ENCODE measurements around the gene CFAP57. TPM values are rescaled to one million over a fixed set of nuclear protein-coding genes. Genes with fewer than 3 reads are reported as not detected.
A peak's percentile ranks its signal among the peaks of the same experiment; 100 is the strongest.

Gene CFAP57
- total and polyA plus RNA-seq, 9 of the 15 experiments (the other 6 are each of a cell fraction or from before 2014, with no cell fraction given), result 0.04 to 0.22 (median 0.07) TPM; not detected in 3

GRCh38 chr1:43171876-43172526, at the start of gene CFAP57, which contains the start of gene EBNA1BP2 (continued):
- TF ChIP-seq ARID1B (IDR thresholded peaks at IDR 0.05) (no peak), TCF7L2 (IDR thresholded peaks at IDR 0.05; ENCODE audit: low read depth, low read length) (no peak), E4F1 (CRISPR knock-in tag; IDR thresholded peaks at IDR 0.05; ENCODE audit: borderline replicate concordance) (no peak), GTF2E2 (tag; IDR thresholded peaks at IDR 0.05) (peak; percentile 70; the same call in 1 of the 2 replicates), KDM4B (IDR thresholded peaks at IDR 0.05; ENCODE audit: borderline replicate concordance in 2 of 2, low read depth in 1 of 2) (peak in 1 of 2 experiments; percentile 82; a peak in 1 of 4 replicates), ZNF232 (CRISPR knock-in tag; IDR thresholded peaks at IDR 0.05) (no peak), KDM1A (IDR thresholded peaks at IDR 0.05) (peak in 1 of 2 experiments; percentile 80; a peak in 1 of 4 replicates), ZNF780A (CRISPR knock-in tag; IDR thresholded peaks at IDR 0.05) (no peak), NR2C2 (CRISPR knock-in tag; IDR thresholded peaks at IDR 0.05) (no peak), NR2C2 (tag; IDR thresholded peaks at IDR 0.05) (peak; percentile 96), ZNF282 (CRISPR knock-in tag; IDR thresholded peaks at IDR 0.05) (no peak), ARNT (IDR thresholded peaks at IDR 0.05) (peak in 1 of 2 experiments; percentile 14; a peak in 1 of 4 replicates), ETV5 (CRISPR knock-in tag; IDR thresholded peaks at IDR 0.05; ENCODE audit: low read depth) (peak; percentile 73; the same call in 1 of the 2 replicates), HMGN3 (IDR thresholded peaks at IDR 0.05; ENCODE audit: borderline replicate concordance, extremely low read depth, insufficient read length, low read depth, low read length) (no peak), TSHZ1 (CRISPR knock-in tag; IDR thresholded peaks at IDR 0.05) (no peak), ZNF76 (CRISPR knock-in tag; IDR thresholded peaks at IDR 0.05; ENCODE audit: borderline replicate concordance) (no peak), ZNF518B (CRISPR knock-in tag; IDR thresholded peaks at IDR 0.05) (no peak), POLR2H (tag; IDR thresholded peaks at IDR 0.05; ENCODE audit: low read depth) (no peak), ZNF121 (CRISPR knock-in tag; conservative IDR thresholded peaks at IDR 0.05) (no peak)

All from K562 (cell line).